HG02610 (cell line): ENCODE measurements around the gene PLEKHN1.
"Not testable (repeated sequence)": the region's sequence is repeated elsewhere in the genome, so short reads cannot be mapped to it uniquely, and the experiment has no call there.

Experiments
- ATAC-seq: cut with Tn5 transposase; IDR thresholded peaks from one replicate; pipeline ENCODE4 v1.9.1; 2021; ENCODE audit warnings: mild to moderate bottlenecking, moderate library complexity; ENCODE audit not compliant: unreplicated experiment

PLEKHN1 gene

GRCh38 chr1:973459-974292, 7.4 kb downstream of the PLEKHN1 start:
- no peak for ATAC-seq

- ATAC-seq = no peak
Measured at GRCh38 chr1:974293-974640, 8.0 kb downstream of the PLEKHN1 start.

DNA sequence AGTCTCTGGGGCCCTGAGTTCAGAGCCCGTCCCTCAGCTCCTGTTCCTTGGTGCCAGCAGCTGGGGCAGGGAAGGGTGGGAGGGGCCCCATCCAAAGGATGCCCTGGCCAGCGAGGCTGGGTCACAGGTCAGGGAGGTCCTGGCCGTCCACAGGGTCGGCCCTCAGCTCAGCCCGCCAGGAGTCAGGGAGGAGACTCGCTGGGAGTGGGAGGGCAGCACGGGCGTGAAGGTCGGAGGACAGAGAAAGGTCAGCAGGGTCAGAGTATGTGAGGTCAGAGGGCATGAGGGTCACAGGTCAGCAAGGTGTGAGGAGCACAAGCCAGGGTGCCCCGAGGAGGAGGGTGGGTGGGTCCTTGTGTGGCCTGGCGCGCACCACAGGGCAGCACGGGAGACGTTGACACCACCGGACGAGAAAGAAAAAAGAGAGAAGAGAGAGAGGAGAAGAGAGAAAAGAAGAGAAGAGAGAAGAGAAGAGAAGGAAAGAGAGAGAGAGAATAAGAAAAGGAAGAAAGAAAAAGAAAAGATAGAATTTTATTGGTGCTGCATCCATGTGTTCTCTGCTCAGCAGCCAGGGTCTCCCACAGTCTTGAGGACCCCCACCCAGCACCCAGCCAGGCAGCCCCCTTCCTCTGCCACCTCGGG, 8.5 kb downstream of the PLEKHN1 start:
- ATAC-seq = no peak

- ATAC-seq = no peak
Measured at GRCh38 chr1:975365-975764, 9.1 kb downstream of the PLEKHN1 start.

- ATAC-seq = no peak
Measured at GRCh38 chr1:975896-976683, 9.8 kb downstream of the PLEKHN1 start.

- not testable (repeated sequence) for ATAC-seq
Measured at GRCh38 chr1:976791-977190, 10.5 kb downstream of the PLEKHN1 start.

GRCh38 chr1:978069-978834, 12.0 kb downstream of the PLEKHN1 start:
- no peak for ATAC-seq

DNA sequence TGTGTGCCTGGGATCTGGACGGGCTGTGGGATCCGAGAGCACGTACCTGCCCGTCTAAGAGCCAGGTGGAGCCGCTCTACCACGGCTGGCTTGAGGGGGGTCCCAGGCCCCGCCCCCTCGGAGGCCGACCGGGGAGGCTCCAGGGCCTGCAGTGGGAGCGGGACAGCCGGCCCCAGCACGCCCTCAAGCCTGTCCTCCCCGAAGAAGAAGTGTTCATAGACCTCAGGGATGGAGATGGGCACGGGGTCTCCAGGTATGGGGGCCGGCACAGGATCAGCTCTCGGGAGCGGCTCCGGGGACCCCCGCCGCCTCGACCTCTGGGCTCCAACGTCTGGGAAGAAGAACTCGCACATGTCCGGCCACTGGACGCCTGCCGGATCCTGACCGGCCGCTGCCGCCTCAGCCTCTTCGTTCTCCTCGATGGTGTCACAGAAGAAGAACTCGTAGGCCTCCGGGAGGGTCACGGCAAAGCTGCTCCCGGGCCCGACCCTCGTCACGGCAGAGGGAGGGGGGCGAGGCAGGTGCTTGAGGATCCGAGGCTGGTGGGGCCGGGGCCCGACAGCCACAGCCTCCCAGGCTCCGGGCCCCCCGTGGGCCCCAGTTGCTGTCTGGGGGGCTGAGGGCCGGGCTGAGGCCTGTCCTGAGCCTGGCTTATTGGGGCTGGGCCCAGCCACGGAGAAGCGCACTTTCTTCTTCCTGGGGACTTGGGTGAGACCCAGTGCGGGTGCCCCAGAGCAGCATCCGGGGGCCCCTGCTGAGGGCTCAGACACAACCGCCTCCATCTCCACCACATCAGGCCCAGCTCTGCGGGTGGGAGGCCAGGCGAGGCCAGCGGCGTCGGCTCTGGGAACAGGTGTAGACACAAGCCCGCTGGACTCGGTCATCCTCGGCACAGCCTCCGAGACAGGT, 12.8 kb downstream of the PLEKHN1 start:
- ATAC-seq = no peak

DNA sequence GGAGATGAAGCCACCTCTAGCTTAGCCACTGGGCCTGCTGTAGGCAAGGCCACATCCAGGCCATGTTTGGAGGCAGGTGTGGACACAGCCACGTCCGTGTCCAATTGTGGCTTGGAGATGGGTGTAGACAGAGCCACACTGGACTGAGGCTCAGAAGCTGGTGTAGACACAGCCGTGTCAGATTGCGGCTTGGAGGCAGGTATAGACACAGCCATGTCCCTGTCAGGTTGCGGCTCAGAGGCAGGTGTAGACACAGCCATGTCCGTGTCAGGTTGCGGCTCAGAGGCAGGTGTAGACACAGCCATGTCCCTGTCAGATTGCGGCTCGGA, 13.4 kb downstream of the PLEKHN1 start:
- ATAC-seq = no peak

GRCh38 chr1:980137-980571, 13.9 kb downstream of the PLEKHN1 start:
- no peak for ATAC-seq

DNA sequence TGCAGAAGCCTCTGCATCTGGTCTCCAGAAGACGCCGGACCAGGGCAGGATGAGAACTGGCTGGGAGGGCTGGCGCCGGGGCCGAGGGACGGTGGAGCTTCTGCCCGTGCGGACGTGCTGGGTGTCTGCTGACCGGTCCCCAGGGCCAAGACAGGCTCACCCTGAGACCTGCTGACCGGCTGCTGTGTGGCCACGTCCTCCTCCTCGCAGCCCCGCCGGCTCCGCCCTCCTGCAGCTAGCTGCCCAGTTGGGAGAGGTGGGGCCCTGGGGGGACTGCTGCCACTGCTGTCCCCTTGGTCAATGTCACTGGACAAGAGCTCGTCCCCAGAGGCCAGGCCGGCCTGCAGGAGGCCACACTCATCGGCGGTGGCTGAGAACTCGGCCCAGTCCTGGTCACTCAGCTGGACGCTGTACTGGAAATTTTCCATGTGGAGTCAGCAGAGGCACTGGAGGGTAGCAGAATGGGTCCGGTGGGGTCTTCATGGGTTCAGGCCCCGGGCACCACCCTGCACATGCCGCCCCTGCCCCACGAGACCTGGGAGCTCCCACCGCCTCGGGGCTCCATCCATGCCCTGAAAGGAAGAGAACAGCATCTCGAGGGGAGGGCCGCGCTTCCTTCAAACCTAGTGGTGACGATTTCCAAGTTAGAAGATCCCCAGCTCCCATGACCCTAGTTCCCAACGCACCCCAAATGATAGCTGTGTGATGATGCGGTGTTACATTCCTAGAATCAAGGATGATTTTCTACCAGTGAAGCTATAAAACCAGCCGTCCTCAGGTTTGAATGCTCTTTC, 14.5 kb downstream of the PLEKHN1 start:
- no peak for ATAC-seq

- ATAC-seq = no peak
Measured at GRCh38 chr1:981491-981954, 15.2 kb downstream of the PLEKHN1 start.

GRCh38 chr1:981955-982558, 15.8 kb downstream of the PLEKHN1 start, which contains the start of gene PERM1:
Gene PERM1, minus strand, starts transcription at chr1:982093. Its CDS starts 1,064 bp downstream, at chr1:981029.
- no peak for ATAC-seq

DNA sequence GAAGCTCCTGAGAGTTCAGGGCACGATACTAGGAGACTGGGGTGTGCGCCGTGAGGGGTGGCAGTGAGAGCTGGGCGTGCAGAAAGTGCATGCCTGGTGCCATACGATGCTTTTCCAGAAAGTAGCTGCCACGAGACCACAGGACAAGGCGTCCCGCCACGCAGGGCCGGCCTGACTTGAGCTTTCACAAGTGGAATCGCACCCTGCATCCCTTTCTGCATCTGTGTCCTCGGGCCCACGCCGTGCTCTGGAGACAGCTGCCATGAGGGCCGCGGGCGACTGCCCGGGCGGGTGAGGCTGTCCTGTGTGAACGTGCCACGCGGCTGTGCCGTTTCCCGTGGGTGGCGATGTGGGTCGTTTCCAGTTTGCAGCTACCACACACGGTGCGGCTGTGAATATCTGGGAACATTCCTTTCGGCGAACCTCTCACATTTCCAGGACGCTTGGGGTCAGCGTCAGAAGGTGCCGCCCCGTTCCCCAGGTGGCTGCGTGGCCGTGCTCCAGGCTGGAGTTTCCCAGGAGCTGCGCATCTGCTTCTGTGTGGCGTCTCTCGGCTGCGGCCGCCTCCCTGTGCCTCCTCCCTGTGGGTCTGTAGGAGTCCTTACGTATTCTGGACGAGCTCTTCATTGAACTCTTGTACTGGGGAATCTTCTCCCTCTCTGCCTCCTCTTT, 16.6 kb downstream of the PLEKHN1 start:
- no peak for ATAC-seq

DNA sequence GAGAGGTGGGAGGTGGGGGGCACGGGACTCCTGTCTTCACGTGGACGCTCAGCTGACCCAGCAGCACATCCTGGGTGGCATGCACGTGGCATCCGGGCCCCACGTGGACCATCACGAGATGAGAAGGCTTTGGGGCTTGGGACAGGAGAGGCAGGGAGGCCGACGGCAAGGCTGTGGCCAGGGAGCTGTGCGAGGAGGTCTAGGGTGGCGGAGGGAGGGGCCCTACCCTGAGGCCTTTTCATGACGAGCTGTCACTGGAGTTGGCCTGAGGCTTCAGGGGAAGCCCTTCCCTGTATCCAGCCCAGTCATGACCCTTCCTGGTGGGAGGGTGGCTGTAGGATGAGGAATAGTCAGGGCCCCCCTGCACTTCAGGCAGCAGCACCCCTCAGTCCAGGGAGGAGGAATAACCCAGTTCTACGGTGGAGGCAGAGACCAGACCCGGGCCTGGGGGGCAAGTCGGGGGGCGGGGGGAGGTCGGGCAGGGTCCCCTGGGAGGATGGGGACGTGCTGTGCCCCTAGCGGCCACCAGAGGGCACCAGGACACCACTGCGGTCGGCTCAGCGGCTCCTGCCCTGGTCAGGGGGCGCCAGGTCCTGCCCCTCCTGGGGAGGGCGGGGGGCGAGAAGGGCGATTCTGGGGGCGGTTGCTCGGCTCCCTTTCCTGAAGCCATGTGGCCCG, 17.7 kb downstream of the PLEKHN1 start:
- ATAC-seq = no peak

DNA sequence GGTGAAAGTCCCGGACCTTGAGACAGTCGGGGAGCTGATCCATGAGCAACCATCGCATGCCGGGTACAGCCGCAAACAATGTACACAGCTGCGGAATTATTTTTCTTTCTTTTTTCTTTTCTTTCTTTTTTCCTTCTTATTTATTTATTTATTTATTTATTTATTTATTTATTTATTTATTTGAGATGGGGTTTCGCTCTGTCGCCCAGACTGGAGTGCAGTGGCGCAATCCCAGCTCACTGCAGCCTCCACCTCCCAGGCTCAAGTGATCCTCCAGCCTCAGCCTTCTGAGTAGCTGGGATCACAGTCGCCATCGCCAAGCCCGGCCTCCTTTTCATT, 18.2 kb downstream of the PLEKHN1 start:
- ATAC-seq = no peak

- ATAC-seq = no peak
Measured at GRCh38 chr1:985126-985525, 18.8 kb downstream of the PLEKHN1 start.

GRCh38 chr1:988061-988460, 21.8 kb downstream of the PLEKHN1 start:
- ATAC-seq = not testable (repeated sequence)
